GM18909 (cell line): Measurements from ENCODE around the gene DYRK1A.

Experiments
- ATAC-seq: cut with Tn5 transposase; IDR thresholded peaks from one replicate; pipeline ENCODE4 v1.9.1; 2021; ENCODE audit warnings: mild to moderate bottlenecking; ENCODE audit not compliant: unreplicated experiment, poor library complexity

Gene DYRK1A

GRCh38 chr21:37383784-37384311 lies 17.3 kb downstream of the DYRK1A start:
- ATAC-seq: no peak

GRCh38 chr21:37384416-37384815 lies 17.8 kb downstream of the DYRK1A start:
- no peak for ATAC-seq

DNA sequence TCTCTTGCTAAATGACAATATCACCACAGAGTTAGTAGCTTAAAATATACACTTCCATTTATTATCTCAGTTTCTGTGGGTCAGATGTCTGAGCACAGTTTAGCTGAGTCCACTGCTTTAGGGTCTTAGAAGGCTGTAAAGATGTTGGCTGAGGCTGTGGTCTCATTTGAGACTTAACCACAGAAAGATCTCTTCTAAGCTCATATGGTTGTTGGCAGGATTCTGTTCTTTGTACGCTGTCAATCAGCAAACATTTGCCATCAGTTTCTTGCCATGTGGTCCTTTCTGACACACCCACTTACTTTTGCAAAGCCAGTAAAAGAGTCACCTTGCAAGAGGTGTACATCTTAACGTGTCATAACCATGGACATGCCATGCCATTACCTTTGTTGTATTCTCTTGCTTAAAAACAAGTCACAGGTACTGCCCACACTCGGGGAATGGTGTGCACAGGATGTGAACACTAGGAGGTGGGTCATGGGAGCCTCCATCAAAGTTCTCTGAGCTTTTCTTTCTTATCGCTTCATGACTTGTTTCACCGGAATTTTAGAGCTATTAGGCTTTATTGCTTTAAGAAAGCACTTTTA lies 18.7 kb downstream of the DYRK1A start:
- no peak for ATAC-seq

DNA sequence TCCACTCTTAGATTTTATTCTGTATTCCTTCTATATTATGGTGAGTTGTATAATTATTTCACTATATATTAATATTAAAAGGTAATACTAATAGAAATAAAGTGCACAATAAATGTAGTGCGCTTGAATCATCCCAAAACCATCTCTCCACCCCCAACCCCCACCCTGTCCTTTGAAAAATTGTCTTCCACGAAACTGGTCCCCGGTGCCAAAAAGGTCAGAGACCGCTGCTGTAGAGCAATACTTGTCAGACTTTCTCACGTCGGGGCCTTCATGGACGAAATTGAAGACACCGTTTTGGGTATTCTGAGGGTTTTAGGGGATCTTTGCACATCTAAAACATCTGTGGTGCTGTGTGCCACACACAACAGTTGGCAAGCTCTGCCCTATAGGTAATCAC lies 19.6 kb downstream of the DYRK1A start:
- no peak for ATAC-seq

DNA sequence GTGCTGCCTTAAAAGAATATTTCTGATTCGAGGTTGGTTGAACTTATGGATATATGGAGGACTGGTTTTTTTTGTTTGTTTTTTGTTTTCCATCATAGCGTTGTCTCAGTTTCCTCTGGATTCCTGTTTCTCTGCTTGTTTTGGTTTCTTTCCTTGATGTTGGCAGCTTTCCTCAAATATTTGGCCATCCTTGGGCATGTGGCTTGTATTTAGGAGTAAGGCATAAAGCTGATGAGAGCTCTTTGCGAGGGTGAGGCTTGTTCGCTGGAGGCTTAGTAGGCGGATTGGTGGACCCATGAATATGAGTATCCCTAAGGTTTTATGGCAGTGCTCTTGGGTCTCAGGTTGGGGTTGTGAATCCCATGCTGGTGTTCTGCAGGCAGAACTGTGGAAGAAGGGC lies 22.9 kb downstream of the DYRK1A start:
- no peak for ATAC-seq

DNA sequence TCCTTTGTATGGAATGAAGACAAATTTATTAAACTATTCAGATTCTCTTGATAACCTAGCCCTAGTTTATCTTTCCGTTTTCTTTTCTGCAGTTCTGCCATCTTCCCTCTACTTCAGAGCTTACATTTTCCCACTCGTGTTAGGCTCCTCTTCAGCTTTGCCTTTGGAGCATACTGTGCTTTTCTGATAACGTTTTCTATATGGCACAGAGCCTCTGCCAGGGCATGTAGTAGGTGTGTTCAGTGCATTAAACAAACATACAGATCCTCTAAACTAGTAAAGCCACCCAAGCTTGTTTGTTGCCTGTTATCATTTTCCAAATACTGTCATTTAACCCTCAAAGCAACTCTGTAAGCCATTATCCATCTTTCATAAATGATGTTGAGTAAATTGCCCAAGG lies 25.1 kb downstream of the DYRK1A start:
- ATAC-seq: no peak

DNA sequence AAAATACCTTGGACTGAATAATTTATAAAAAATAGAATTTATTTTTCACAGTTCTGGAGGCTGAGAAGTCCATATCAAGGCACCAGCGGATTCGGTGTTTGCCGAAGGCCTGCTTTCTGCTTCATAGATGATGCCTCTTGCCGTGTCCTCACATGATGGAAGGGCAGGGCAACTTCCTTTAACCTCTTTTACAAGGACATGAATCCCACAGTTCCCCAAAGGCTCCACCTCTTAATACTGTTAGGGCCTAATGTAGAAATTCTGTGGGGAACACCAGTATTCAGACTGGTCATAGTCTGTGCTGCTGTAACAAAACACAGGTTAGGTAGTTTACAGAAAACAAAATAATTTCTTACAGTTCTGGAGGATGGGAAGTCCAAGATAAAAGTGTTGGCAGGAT lies 25.9 kb downstream of the DYRK1A start:
- ATAC-seq: no peak

- no peak for ATAC-seq
These were observed 26.5 kb downstream of the DYRK1A start for GRCh38 chr21:37393030-37393429.

DNA sequence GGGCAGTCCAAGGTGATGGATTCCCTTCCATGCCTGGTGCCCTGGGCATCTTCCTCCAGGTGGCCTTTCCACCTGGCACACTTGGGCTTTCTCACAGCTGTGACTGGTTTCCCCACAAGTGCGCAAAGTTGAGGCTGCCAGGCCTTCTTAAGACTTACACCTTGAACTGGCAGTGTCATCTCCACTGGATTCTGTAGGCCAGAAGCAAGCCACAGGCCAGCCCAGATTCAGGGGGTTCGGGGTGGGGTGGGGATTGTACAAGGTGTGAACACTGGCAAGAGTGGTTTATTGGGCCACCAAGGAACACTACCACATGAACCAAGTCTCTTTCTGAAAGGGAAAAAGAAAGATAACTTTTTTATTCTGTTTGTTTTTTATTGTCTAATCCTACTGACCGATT lies 27.2 kb downstream of the DYRK1A start:
- ATAC-seq: no peak

DNA sequence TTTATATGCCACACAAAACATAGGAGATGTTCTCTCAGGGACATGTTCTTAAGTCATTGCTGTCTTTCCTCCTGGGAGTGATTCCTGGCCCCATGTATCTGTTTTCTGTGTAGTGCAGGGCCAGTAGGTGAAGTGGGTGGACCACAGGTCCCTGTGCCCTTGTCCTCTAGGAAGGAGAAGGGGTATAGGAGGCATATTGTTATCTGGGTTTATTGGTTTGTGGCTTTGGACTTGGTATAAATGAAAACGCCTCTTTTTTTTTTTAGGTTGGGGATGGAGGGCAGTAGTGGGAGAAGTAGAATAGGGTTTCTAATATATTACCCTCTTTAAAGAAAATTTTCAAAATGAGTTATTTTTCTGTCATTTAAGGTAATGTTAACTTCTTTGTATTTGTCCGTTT lies 29.4 kb downstream of the DYRK1A start:
- no peak for ATAC-seq

DNA sequence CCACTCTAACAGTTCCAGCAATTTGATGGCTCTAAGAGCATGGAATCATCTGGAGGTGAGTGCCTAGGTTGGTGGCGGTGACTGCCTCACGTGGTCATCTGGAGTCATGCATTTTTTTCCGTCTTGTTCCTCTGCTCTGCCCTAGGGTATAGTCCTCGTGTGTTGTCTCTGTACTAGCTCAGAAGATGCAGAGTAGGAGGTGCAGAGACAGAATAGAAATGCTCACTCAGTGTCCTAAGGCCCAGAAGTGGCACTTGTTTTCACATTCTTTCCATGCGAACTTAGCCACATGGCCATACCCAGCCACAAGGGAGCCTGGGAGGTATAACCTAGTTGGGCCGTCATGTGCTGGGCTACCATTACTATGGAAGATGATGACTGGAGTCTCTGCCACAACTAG lies 30.3 kb downstream of the DYRK1A start:
- ATAC-seq: no peak

- no peak for ATAC-seq
These were observed 32.1 kb downstream of the DYRK1A start for GRCh38 chr21:37398697-37399096.

DNA sequence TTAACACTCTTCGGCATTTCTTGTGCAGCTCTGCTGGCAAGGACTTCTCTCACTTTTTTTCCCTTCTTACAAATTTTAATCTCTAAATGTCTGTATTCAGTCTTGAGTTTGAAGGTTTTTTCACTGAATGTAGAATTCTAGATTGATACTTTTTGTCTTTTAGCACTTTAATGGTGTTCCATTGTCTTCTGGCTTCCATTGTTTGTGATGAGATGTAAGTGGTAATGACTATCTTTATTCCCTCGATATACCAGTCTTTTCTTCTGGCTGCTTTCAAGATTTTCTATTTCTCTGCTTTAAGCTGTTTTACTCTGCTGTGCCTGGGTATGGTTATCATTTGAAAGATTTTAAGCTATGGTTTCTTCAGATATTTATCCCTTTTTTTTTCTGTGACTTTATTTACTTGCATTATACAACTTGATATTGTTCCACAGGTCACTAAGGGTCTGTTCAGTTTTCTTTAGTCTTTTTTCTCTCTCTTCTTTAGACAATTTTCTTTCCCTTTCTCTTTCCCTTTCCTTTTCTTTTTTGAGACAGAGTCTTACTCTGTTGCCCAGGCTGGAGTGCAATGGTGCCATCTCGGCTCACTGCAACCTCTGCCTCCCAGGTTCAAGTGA lies 35.8 kb downstream of the DYRK1A start:
- ATAC-seq: no peak

DNA sequence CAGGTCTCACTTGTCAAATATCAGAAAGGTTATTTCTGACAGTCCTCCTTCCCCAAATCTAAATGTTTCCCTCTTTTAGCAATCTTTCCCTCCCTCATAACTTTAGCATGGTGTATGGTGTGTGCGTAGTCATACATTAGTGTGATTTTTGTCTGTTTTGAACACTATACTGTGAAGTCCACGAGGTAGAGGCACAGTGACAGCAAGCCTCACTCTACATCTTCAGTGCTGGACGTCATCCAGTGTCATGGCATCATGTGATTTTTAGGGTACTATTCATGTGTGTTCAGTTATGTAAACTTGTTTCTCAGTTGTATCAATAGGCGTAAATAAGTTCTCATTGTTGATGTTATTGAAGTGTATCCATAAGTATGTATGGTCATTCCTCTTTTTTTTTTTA lies 39.1 kb downstream of the DYRK1A start:
- ATAC-seq: no peak

DNA sequence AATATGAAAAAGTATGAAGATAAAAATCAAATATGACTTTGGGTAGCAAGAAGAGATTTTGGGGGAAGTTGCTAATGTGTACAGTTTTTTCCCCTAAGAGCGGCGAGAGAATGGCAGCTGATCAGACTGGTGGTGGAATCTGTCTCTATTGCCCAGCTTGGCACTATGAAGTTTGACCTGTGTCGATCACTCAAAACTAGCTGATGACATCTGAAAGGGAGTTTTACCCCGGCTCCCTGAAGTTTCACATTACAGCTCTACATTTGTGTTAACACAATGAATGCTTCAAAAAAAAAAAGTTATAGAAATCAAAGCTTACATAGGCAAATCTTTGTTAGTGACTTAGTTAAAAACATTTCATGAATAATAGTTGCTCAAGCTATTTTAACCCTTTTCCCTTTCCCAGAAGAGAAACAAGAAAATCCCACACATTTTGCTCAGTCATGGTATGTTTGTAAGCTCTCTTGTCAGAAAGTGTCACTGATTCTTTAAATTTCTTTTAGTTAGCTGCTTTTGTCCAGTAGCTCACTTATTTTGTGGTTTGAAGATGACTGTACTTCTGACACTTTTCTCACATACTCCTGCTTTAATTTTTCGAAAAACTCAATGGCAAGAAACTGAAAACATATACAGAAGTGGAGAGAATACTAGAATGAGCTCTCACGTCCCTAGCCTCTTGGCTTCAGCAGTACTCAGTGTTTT lies 41.3 kb downstream of the DYRK1A start:
- ATAC-seq: peak; percentile 64

DNA sequence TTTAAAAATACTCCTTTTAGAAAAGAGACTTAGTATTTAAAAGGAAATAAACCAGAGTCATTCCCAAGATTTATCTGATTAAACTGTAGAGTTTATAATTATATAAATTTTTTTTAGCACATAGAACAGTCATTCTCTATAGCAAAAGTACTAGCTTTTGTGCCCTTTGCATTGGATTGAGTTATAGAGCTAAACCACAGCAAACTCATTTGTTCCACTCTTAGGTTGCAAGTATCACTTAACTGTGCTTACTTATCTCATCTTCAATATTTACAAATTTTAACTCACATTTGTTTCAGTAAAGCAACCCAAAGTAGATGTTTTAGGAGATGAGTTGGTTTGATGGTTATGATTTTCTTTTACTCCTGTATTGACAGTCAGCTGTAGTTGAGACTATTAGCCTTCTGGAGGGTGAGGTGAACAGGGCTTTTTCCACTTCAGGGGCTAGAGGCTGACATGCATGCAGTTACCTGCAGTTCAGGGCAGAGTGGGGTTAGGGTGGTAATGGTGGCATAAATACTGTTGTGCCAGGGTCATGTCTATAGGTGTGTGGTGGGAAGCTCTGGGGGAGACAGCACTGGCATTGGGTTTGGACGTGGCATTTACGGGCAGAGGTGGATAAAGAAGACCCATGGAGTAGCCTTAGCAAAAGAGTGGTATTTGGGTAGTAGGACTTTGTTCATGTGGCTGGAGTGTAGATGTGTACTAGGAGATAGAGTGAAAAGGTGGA lies 42.1 kb downstream of the DYRK1A start:
- no peak for ATAC-seq

- no peak for ATAC-seq
These were observed 44.1 kb downstream of the DYRK1A start for GRCh38 chr21:37410639-37411038.

DNA sequence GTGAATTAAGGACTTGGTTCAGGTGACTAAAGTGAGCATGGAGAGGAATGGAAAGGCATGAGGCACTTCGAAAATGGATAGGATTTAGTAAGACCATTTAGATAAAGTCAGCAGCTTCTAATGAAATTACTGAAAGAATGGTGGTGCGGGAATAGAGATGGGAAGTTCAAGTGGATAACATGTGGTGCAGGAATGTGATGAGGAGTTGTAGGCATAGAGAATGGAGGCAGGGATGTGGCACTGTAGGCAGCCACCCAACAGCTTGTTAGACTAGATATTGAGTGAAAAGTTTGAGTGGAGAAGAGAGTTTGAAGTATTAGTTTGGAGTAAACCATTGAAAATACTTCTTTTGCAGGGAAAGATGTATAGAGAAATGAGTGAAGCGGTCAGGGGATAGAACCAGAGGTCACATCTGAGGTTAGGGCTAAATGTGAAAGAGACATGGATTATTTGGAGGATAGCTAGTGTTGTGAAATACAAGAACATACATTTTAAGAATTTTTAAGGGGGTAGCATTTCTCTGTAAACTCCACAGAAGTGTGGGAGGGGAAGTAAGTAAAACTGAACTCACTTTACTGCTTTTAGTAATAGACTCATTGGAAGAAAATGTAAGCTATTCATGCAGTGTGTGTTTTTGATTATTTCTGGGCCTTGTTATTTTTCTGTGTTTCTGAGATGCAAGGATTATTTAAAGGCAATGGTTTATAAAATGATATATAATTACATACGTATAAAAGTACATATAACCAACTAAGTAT lies 46.2 kb downstream of the DYRK1A start:
- no peak for ATAC-seq

DNA sequence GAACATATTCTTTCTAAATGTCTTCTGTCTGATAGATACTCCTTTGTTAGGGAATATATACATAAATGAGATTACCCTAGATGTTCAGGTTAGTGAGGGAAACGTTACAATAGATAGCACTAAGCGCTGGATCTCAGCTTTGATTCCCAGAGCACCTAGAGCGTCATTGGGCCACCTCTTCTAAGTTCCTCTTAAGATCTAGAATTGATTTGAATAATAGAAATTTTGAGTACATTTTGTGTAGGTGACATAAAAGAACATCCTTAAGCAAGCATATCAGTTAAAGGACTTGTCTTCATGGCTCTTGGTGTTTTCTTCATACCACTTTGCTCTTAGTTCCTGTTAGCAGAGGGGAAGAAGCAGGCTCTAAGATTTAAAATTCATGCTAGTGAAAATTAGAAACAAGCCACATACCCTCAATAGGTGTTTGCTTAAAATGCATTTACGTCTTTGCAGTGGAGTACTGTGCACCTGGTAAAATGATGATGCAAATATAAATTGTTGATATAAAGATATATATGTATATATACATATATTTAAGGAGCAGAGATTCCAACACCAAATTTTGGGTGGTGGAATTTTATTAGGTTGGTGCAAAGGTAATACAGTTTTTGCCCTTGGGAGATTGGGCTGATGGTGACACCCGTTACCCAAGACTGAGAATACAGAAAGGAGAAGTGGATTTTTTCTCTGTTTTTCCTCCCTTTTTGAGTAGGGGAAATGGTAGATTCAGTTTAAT lies 47.1 kb downstream of the DYRK1A start:
- ATAC-seq: no peak
